ENCODE results near the gene ATP2A1.
"Not testable (repeated sequence)": the region's sequence is repeated elsewhere in the genome, so short reads cannot be mapped to it uniquely, and the experiment has no call there.

The ATP2A1 gene

DNA sequence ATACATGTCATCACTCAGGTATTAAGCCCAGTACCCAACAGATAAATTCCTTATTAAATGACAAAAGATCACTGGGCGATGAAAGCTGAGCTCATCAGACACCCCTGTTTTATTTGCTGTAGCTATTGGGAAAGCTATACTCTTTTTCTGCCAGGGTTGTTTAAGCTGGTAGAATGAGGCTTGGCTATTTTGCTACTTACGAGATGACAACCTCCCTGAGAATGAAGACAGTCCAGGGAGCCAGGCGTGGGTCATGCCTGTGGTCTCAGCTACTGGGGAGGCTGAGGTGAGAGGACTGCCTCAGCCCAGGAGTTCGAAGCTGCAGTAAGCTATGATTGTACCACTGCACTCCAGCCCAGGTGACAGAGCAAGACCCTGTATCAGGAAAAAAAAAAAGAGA, 19.0 kb upstream of the ATP2A1 start:
- no peak for ATAC-seq
- no peak for DNase-seq

GRCh38 chr16:28863929-28864793, 14.1 kb upstream of the ATP2A1 start:
- ATAC-seq (peak; percentile 1), DNase-seq (no peak)

GRCh38 chr16:28865001-28865688, 13.1 kb upstream of the ATP2A1 start:
- DNase-seq = no peak
- ATAC-seq = no peak

DNA sequence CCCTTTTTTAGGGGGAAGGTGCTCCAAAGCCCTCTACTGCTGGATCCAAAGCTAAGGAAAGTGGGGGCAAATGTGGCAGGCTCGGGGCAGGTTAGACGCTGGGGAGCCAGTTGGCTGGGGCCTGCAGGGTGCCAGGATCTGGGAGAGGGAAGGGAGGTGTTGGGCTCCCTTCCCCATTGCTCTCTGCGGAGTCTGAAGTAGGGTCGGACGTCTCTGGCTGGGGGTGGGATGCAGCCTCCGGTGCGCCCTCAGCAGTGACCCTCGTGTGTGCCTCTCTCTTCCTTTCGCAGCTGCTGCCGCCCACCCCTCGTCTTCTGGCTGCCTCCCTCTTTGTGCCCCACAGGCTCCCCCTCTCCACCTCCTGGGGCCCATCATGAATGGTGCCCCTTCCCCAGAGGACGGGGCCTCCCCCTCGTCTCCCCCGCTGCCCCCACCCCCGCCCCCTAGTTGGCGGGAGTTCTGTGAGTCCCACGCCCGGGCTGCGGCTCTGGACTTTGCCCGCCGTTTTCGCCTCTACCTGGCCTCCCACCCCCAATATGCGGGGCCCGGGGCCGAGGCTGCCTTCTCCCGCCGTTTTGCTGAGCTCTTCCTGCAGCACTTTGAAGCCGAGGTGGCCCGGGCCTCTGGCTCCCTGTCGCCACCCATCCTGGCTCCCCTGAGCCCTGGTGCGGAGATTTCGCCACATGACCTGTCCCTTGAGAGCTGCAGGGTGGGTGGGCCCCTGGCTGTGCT, 12.4 kb upstream of the ATP2A1 start:
- DNase-seq (no peak), ATAC-seq (no peak)

GRCh38 chr16:28866454-28866804, 11.9 kb upstream of the ATP2A1 start:
- DNase-seq = no peak
- ATAC-seq = no peak

DNA sequence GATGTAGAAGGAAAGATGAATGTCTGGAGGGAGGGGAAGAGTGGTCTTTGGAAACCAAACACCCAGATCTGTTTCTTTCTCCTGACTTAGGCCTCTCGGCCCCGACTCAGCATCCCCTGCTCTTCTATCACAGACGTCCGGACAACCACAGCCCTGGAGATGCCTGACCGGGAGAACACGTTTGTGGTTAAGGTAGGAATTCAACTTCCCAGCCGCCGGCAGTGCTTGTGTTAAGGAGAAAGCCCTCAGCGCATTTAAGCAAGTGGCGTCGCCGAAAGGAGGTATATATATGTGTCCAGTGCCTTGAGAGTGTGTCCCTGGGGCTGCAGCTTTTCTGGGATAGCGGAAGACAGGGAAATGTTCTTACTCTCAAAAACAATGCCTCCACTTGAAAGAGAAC, 11.0 kb upstream of the ATP2A1 start:
- ATAC-seq = no peak
- DNase-seq = no peak

DNA sequence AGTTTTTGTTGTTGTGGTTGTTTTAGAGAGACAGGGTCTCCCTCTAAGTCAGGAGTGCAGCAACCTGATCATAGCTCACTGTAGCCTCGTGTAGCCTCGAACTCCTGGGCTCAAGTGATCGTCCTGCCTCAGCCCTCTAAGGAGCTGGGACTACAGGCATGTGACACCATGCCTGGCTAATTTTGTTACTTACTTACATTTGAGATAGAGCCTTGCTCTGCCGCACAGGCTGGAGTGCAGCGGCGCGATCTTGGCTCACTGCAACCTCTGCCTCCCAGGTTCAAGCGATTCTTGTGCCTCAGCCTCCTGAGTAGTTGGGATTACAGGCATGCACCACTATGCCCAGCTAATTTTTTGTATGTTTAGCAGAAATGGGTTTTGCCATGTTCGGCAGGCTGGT, 10.6 kb upstream of the ATP2A1 start:
- ATAC-seq, DNase-seq: not testable (repeated sequence)

DNA sequence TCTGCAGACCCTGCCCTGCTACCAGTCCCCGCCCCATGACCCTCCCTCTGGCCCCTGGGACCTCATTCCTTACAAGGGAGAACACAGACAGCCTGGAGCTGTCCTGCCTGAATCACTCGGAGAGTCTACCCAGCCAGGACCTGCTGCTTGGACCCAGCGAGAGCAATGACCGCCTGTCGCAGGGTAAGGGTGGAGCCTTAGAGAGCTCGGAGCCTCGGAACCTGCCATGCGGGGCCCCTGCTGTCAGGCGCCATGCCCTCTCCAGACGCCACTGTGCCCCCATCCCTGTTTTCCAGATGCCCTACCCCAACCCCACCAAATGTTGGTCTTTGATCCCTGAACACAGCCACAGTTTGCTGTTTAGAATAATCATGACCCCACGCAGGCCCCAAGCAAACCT, 9.1 kb upstream of the ATP2A1 start:
- no peak for ATAC-seq
- no peak for DNase-seq

GRCh38 chr16:28872952-28873351, 5.3 kb upstream of the ATP2A1 start:
- no peak for DNase-seq
- ATAC-seq = no peak

- peak; percentile 67 for DNase-seq
These were observed 4.6 kb upstream of the ATP2A1 start for GRCh38 chr16:28873543-28874201.

DNA sequence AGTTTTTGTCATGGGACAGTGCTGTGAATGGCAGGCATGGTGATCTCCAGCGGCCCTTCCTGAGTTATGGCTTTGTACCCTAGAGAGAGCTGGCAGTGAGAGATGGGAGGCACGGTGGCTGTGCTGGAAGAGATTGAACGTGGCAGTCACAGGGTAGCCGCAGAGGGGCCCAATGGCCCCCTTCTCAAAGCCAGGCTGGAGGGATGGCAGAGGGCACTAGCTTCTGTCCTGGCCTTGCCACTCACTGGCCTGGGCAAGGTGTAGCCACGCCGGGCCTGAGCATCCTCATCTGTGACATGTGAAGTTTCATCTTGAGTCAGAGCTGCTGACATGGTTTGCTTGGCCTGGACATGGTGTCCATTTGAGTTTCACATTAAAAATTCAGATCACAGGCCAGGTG, 3.9 kb upstream of the ATP2A1 start:
- no peak for DNase-seq
- ATAC-seq = no peak

More at GRCh38 chr16:28873543-28874201, 4.6 kb upstream of the ATP2A1 start:
- ATAC-seq = peak; percentile 64

DNA sequence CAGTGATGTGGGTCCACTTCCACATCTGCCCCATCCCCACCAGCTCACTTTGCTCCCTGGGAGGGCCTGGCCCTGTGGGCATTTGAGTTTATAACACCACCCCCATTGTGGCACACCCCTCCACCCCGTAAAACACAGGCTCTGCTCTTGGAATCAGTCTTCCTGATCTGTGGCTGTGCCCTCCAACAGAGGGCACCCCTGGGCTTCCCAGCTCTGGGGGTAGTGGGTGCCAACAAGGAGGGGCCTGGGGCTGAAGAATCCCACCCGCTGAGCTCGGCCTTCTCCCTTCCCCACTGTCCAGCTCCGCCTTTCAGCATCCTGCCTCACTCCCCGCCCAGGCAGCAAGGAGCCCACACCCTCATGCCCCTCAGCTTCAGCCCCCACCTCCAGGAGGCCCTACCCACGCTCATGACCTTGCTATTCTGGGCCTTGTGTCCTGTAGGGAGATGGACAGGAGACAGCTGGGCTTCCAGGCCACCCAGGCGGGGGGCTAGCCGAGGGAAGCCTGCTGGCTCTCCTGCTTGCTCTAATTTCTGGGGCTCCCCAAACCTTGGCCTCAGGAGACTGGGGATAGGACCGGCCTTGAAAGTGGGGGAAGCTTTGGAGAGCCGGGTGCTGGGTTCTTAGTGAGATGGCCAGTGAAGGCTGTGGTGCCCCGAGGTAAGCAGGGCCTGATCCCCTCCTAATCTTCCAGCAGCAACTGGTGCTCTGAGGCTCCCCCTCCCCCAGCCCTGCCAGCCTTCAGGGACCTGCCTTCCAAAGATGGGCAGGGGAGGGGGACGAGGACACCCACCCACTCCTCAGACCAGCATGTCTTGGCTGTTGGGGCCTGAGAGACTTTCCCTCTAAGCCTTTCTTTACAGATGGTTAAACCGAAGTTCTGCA, 2.9 kb upstream of the ATP2A1 start:
- ATAC-seq = no peak

DNA sequence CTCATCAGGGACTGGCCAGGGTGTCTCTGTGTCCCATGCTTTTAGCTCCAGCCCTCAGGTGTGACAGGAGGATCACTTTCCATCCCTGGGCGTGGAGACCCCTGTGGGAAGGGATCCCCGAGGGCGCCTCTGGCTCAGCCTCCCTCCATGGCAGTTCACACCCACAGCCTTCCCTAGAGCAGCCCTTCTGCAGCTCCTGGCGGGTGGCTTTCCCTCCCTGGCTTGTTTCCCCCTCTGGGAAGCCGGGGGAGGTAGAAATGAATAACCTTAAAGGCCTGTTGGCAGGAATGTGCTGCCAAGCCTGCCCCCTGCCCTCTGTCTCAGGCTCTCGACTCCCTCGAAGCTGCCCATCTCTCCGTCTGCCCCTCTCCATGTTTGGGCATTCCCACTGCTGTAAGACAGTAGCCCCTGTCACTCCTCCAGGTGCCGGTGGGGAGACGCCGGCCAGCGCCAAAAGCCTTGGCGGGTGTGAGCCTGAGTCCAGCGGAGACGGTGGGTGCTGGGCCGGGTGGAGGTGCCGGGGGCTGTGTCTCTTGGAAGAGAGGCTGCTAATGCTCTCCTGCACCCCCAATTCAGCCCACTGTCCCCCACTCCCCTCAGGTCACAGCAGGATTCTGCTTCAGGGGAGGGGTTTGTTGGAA, 2.1 kb upstream of the ATP2A1 start:
- ATAC-seq = no peak
- DNase-seq = no peak

More for the DNA sequence above, 2.9 kb upstream of the ATP2A1 start:
- DNase-seq = no peak

DNA sequence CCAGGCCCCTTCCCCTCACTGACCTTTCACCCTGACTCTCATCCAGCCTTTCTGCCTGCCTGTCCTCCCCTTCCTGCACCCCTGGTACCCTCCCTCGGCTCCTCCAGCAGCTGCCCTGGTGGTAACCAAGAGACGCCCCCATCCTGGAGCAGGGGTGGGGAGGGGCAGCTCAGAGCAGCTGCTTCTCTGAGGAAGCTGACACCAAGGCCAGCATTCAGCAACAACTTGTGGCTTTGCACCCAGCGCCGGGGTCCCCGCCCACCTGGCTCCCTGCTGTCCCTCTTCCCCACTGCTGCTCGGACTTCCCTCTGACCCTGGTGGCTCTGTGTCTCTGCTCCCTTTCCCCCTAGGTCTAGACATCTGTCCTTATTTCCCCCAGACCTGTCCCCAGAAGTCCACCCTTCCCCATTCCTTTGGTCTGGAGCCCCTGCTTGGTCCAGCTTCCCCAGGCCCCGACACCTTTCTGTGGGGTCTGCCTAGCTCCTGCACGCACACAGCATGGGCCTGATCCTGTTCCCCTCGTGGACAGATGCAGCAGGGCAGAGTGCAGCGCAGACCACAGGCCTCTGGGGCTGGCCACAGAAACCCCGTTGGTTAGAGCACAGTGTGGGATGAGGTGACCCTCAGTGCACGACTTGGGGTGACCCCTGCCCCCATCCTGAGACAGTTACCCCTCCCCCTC, 1.2 kb upstream of the ATP2A1 start:
- no peak for DNase-seq

GRCh38 chr16:28877655-28878000, 660 bp upstream of the ATP2A1 start:
- no peak for ATAC-seq
- DNase-seq = no peak

More for the DNA sequence above, 1.2 kb upstream of the ATP2A1 start:
- no peak for ATAC-seq

DNA sequence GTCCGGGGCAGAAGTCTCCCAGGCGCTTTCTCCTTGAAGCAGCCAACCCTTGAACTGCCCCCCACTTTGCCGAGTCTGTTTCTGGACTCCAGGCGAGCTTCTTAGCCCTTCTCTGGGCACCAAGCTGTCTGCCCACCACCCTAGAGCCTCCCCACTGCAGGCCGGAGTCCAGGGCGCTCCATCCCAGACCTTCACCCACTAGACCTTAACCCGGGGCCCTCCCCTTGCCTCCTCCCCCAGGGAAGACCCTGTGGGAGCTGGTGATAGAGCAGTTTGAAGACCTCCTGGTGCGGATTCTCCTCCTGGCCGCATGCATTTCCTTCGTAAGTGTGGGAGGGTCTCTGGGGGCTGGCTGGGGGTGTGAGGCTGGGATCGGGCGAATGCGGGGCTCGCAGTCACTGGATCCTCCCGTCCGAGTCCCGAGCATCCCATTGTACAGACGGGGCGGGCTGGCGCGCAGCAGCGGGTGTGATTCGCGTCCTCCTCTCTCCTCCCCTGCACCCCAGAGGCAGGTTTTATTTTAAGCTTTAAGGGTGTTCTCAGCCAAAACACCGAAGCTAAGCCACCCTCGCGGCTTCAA, 1.1 kb downstream of the ATP2A1 start:
- peak; percentile 40 for ATAC-seq

GRCh38 chr16:28879841-28880588, 1.7 kb downstream of the ATP2A1 start:
- peak; percentile 94 for DNase-seq
- ATAC-seq = peak; percentile 94

More for the DNA sequence above, 1.1 kb downstream of the ATP2A1 start:
- no peak for DNase-seq

- DNase-seq (no peak), ATAC-seq (no peak)
These were observed 2.3 kb downstream of the ATP2A1 start for GRCh38 chr16:28880589-28880915.

GRCh38 chr16:28880955-28881354, 2.7 kb downstream of the ATP2A1 start:
- DNase-seq = no peak
- no peak for ATAC-seq
